Transverse colon (tissue), 4 donors: Measurements from ENCODE around the gene NCOA1.

Experiments
- POLR2A ChIP-seq: fragments of 450-650 bp; IDR thresholded peaks from one replicate; pipeline ENCODE4 v1.6.1; 2016; ENCODE audit warnings: antibody characterized with exemption, mild to moderate bottlenecking, moderate library complexity
- POLR2AphosphoS5 ChIP-seq, 3 donors: sonication (generic); formaldehyde crosslinking; IDR thresholded peaks; one replicate each; pipeline ENCODE4 v1.6.1; 2016; ENCODE audit warnings: antibody characterized with exemption in 3 of 3
- TF ChIP-seq, protein P1 (sequence below), 5 experiments: fragments of 200-600 bp in 3 of 5; fragments of 450-650 bp in 2 of 5; sonication (generic) in 3 of 5; IDR thresholded peaks; 1 replicate in 2 of 5; 2 replicates in 3 of 5; pipeline ENCODE4 v1.5.1; 2016 to 2017; ENCODE audit warnings: antibody characterized with exemption in 5 of 5, inconsistent platforms in 3 of 5, mild to moderate bottlenecking in 2 of 5, moderate library complexity in 1 of 5

GRCh38 chr2:24514820-24515219, 23.8 kb downstream of the NCOA1 start:
- TF ChIP-seq, protein P1, sequence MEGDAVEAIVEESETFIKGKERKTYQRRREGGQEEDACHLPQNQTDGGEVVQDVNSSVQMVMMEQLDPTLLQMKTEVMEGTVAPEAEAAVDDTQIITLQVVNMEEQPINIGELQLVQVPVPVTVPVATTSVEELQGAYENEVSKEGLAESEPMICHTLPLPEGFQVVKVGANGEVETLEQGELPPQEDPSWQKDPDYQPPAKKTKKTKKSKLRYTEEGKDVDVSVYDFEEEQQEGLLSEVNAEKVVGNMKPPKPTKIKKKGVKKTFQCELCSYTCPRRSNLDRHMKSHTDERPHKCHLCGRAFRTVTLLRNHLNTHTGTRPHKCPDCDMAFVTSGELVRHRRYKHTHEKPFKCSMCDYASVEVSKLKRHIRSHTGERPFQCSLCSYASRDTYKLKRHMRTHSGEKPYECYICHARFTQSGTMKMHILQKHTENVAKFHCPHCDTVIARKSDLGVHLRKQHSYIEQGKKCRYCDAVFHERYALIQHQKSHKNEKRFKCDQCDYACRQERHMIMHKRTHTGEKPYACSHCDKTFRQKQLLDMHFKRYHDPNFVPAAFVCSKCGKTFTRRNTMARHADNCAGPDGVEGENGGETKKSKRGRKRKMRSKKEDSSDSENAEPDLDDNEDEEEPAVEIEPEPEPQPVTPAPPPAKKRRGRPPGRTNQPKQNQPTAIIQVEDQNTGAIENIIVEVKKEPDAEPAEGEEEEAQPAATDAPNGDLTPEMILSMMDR (IDR thresholded peaks at IDR 0.05) = no peak
- TF ChIP-seq POLR2AphosphoS5 (IDR thresholded peaks at IDR 0.05) (no peak), POLR2A (no peak)
